Ovary (tissue), 9 donors: ENCODE results near the gene ELAVL1. TPM values are rescaled to one million over a fixed set of nuclear protein-coding genes. Genes with fewer than 3 reads are reported as not detected.

Source experiments
- DNase-seq, 5 donors: peaks; one replicate each; pipeline ENCODE4 v3.0.0-alpha.2; 2019 to 2020
- H3K27ac ChIP-seq, 2 donors: fragments of 200-600 bp; one replicate each; pipeline versions ENCODE4 v1.5.1 to v1.8.0; 2019 to 2022
- H3K27me3 ChIP-seq: fragments of 200-600 bp; one replicate; pipeline ENCODE4 v1.8.0; 2022
- H3K36me3 ChIP-seq: fragments of 200-600 bp; sonication (generic); one replicate; pipeline ENCODE4 v1.5.1; 2019
- H3K4me1 ChIP-seq: one replicate; pipeline ENCODE4 v1.8.1; 2013; ENCODE audit warnings: mild to moderate bottlenecking, moderate library complexity; ENCODE audit not compliant: insufficient read depth
- H3K4me3 ChIP-seq: fragments of 200-600 bp; sonication (generic); one replicate; pipeline ENCODE4 v1.5.1; 2017
- H3K9me3 ChIP-seq, 2 donors: fragments of 200-600 bp in 1 of 2; sonication (generic) in 1 of 2; one replicate each; pipeline versions ENCODE4 v1.5.1 to v1.8.1; 2013 to 2019; ENCODE audit warnings: mild to moderate bottlenecking in 1 of 2, moderate library complexity in 1 of 2
- CTCF ChIP-seq, 3 donors: fragments of 450-650 bp in 2 of 3; fragments of 200-600 bp in 1 of 3; IDR thresholded peaks; one replicate each; pipeline versions ENCODE4 v1.5.1 to v1.8.0; 2016 to 2022; ENCODE audit warnings: antibody characterized with exemption in 3 of 3, mild to moderate bottlenecking in 1 of 3
- EP300 ChIP-seq: sonication (generic); formaldehyde crosslinking; IDR thresholded peaks from one replicate; pipeline ENCODE4 v1.6.1; 2017; ENCODE audit warnings: antibody characterized with exemption
- POLR2A ChIP-seq: fragments of 450-650 bp; IDR thresholded peaks from one replicate; pipeline ENCODE4 v1.6.1; 2017; ENCODE audit warnings: antibody characterized with exemption, mild to moderate bottlenecking, moderate library complexity
- WGBS, 3 donors: extraction: QIAGEN DNeasy Blood & Tissue Kit in 1 of 3; methylation state at CpG; one replicate each; pipeline versions ENCODE4 v1.1.5 to v1.1.7; 2013 to 2017; 5-methylcytosine and 5-hydroxymethylcytosine counted together
- intact Hi-C, 4 donors: fragments of 100-400 bp; cut with DNase I; formaldehyde crosslinking; loops; one replicate each; pipeline versions ENCODE4 v1.11.0 to v1.15.1; 2022 to 2023
- polyA plus RNA-seq, 2 donors: library from polyadenylated mRNA; stranded (reverse); fragments of 200-250 nt in 1 of 2; fragments of 350-450 nt in 1 of 2; fragmentation: Illumina TruSeq in 1 of 2; extraction: RNeasy Lipid Tissue Mini Kit (QIAGEN cat#74804) in 1 of 2; gene quantifications; one replicate each; pipeline ENCODE4 v1.2.3, GENCODE V29; 2013 to 2014
- total RNA-seq, 7 donors: library from RNA; depleted of rRNA in 2 of 7; stranded (reverse); fragments of >200 nt in 2 of 7; fragmentation: NEBNext Ultra II Directional in 3 of 7; extraction: Animal tissue kit (Norgen Biotek cat#: 25700) in 3 of 7; gene quantifications; one replicate each; pipeline versions ENCODE4 v1.1.0 to v1.2.4, GENCODE V29; 2016 to 2023
- donor health status: DM: no; HTN: no; CAD: no; lungs with moderate emphysema.
- donor health status: DM: no; HTN: no; CAD: no.
- donor health status: Bipolar disorder and iron deficiency.
- donor health status: DM: yes; HTN: yes; CAD: no.
- donor health status: DM: no; HTN: no; CAD: no.
- donor health status: DM: yes; HTN: yes; CAD: no.

ELAVL1 gene
- total and polyA plus RNA-seq, 9 donors, result 13.8 to 78.4 (median 63.5) TPM

DNA sequence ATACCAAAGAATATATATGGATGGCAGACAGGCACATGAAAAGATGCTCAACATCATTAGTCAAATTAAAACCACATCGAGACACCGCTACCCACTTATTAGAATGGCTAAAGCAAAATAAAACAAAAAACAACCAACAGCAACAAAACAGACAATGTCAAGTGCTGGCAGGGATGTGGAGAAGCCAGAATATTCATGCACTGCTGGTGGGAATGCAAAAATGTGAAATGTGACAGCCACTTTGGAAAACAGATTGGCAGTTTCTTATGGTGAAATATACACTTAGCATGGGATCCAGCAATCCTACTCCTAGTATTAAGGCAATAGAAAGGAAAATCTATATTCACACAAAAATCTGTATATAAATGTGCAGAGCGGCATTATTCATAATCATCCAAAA lies 8.6 kb downstream of the ELAVL1 start:
- no peak for DNase-seq
- no peak for TF ChIP-seq CTCF (IDR thresholded peaks at IDR 0.05)
- no peak for TF ChIP-seq EP300
- TF ChIP-seq POLR2A, result no peak
- 77 to 97% (median 96%) methylated on average over 3 of the region's 3 CpGs for WGBS, 3 donors
- Histone ChIP-seq H3K4me3 (no peak overlapping the region), H3K36me3 (no peaks in the 10 kb centered on the region), H3K27me3 (no peaks in the 10 kb centered on the region), H3K9me3 (no peaks in the 10 kb centered on the region), H3K4me1 (peaks cover 10% of the 10 kb centered on the region), H3K27ac (no peak overlapping the region)
- intact Hi-C loops, result no loop called here

GRCh38 chr19:7995810-7996158 lies 9.7 kb downstream of the ELAVL1 start:
- H3K27me3 ChIP-seq, result no peaks in the 10 kb centered on the region
- TF ChIP-seq CTCF (IDR thresholded peaks at IDR 0.05) (no peak), POLR2A (no peak), EP300 (no peak)

GRCh38 chr19:7994928-7995809 lies 10.3 kb downstream of the ELAVL1 start:
- no peak overlapping the region for H3K4me3 ChIP-seq
- WGBS, 3 donors, result 52 to 67% (median 62%) methylated on average over 9 of the region's 9 CpGs

More at GRCh38 chr19:7995810-7996158, 9.7 kb downstream of the ELAVL1 start:
- no peaks in the 10 kb centered on the region for H3K9me3 ChIP-seq
- H3K4me1 ChIP-seq, result peaks cover 5% of the 10 kb centered on the region
- H3K4me3 ChIP-seq, result no peak overlapping the region
- DNase-seq, result no peak
- WGBS, 3 donors, result 86 to 94% (median 89%) methylated on average over 3 of the region's 3 CpGs
- no peak overlapping the region for H3K27ac ChIP-seq
- intact Hi-C loops, result no loop called here
- no peaks in the 10 kb centered on the region for H3K36me3 ChIP-seq

GRCh38 chr19:7994114-7994513 lies 11.3 kb downstream of the ELAVL1 start:
- Histone ChIP-seq H3K36me3 (no peaks in the 10 kb centered on the region), H3K27me3 (no peaks in the 10 kb centered on the region), H3K4me1 (peaks cover 4% of the 10 kb centered on the region), H3K27ac (no peak overlapping the region), H3K9me3 (no peaks in the 10 kb centered on the region), H3K4me3 (no peak overlapping the region)
- TF ChIP-seq EP300, result no peak
- no peak for TF ChIP-seq CTCF (IDR thresholded peaks at IDR 0.05)
- TF ChIP-seq POLR2A, result no peak
- DNase-seq, result no peak
- 76 to 79% (median 76%) methylated on average over 6 of the region's 6 CpGs for WGBS, 3 donors
- intact Hi-C loops, result no loop called here

More at GRCh38 chr19:7994928-7995809, 10.3 kb downstream of the ELAVL1 start:
- no peaks in the 10 kb centered on the region for H3K36me3 ChIP-seq
- TF ChIP-seq CTCF (IDR thresholded peaks at IDR 0.05) (no peak), EP300 (no peak), POLR2A (no peak)
- DNase-seq, result no peak
- no peaks in the 10 kb centered on the region for H3K9me3 ChIP-seq
- intact Hi-C loops, result no loop called here
- no peaks in the 10 kb centered on the region for H3K27me3 ChIP-seq
- peaks cover 4% of the 10 kb centered on the region for H3K4me1 ChIP-seq
- no peak overlapping the region for H3K27ac ChIP-seq
